ENCODE measurements around the gene MGLL.

- TF ChIP-seq CTCF (IDR thresholded peaks at IDR 0.05) (no peak), POLR2A (IDR thresholded peaks at IDR 0.05) (no peak)
These were observed 172.1 kb downstream of the MGLL start for GRCh38 chr3:127650236-127650635.
